ENCODE results near the gene SLC14A1.
A peak's percentile ranks its signal among the peaks of the same experiment; 100 is the strongest.

The SLC14A1 gene

DNA sequence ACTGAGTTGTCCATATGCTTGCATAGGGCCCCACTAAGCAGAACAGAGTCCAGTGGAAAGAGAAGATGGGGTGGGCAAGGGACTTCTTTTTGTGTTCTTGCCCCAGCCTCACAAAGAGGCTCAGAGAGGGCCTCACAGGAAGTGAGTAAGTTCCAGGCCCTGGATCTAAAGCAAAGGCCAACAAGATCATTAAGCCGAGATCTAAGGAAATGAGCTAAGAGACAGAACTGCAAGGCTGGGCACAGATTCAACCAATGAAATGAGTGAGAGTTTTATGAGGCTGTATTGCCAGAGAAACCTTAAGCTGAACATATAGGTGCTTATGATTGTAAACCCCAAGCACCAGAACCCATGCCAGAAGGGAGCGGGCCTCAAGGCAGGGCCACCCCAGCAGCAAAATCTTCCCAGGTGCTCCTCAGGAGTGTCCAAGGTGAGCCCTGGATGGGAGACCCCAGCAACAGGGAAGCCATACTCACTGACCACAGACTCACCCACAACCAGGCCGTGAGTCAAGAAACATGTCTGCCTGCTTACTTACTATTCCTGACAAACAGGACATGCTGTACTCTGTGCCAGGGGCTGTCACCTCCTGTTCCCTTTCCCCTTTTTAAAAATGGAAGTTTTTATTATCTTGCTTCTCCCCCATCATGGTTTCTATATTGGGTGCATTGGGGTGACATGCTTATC is 40.2 kb downstream of the SLC14A1 start:
- Histone ChIP-seq H3F3A (ENCODE audit: low read depth) (no peaks in the 10 kb centered on the region), H3K4me3 (ENCODE audit: low read length, poor library complexity, severe bottlenecking) (peak overlapping the region; percentile 47), H3K9me3 (ENCODE audit: insufficient read depth, low read depth, low read length) (no peaks in the 10 kb centered on the region), H3K27me3 (ENCODE audit: insufficient read depth, low read length, poor library complexity, severe bottlenecking) (no peaks in the 10 kb centered on the region), H3K9ac (ENCODE audit: low read depth, low read length, poor library complexity, severe bottlenecking) (peak overlapping the region; percentile 57), H3K4me2 (ENCODE audit: low read depth, low read length, poor library complexity, severe bottlenecking) (peak overlapping the region; percentile 70), H3K79me2 (ENCODE audit: insufficient read depth, low read length) (no peaks in the 10 kb centered on the region), H3K9me2 (replicated peaks; ENCODE audit: low read depth, low read length) (no peaks in the 10 kb centered on the region), H2AFZ (ENCODE audit: low read length) (peak overlapping the region; percentile 47; the same call in 1 of the 2 replicates), H3K36me3 (ENCODE audit: insufficient read depth, low read length) (no peaks in the 10 kb centered on the region), H4K20me1 (ENCODE audit: insufficient read depth, low read length, poor library complexity, severe bottlenecking) (no peaks in the 10 kb centered on the region), H3K4me1 (ENCODE audit: insufficient read depth, low read length, poor library complexity, severe bottlenecking) (peaks cover 45% of the 10 kb centered on the region)
- TF ChIP-seq EZH2phosphoT487 (IDR thresholded peaks at IDR 0.05; ENCODE audit: borderline replicate concordance), result no peak
- TF ChIP-seq, protein P1, sequence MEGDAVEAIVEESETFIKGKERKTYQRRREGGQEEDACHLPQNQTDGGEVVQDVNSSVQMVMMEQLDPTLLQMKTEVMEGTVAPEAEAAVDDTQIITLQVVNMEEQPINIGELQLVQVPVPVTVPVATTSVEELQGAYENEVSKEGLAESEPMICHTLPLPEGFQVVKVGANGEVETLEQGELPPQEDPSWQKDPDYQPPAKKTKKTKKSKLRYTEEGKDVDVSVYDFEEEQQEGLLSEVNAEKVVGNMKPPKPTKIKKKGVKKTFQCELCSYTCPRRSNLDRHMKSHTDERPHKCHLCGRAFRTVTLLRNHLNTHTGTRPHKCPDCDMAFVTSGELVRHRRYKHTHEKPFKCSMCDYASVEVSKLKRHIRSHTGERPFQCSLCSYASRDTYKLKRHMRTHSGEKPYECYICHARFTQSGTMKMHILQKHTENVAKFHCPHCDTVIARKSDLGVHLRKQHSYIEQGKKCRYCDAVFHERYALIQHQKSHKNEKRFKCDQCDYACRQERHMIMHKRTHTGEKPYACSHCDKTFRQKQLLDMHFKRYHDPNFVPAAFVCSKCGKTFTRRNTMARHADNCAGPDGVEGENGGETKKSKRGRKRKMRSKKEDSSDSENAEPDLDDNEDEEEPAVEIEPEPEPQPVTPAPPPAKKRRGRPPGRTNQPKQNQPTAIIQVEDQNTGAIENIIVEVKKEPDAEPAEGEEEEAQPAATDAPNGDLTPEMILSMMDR (conservative IDR thresholded peaks at IDR 0.05; ENCODE audit: low read length), result no peak

DNA sequence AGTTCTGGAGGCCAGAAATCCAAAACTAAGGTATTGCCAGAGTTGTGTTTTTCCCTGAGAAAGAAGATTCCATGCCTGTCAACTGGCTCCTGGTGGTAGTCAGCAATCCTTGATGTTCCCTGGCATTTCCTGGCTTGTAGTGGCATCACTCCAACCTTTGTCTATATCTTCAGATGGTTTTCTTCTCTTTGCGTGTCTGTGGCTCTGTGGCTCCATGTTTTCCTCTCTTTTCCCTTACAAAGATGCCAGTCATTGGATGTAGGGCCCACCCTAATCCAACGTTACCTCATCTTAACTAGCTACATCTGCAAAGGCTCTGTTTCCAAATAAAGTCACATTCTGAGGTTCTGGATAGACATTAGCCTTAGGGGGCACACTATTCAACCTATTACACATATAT is 41.8 kb downstream of the SLC14A1 start:
- no peaks in the 10 kb centered on the region for H4K20me1 ChIP-seq (ENCODE audit: insufficient read depth, low read length, poor library complexity, severe bottlenecking)
- no peaks in the 10 kb centered on the region for H3K9me3 ChIP-seq (ENCODE audit: insufficient read depth, low read depth, low read length)
- TF ChIP-seq EZH2phosphoT487 (IDR thresholded peaks at IDR 0.05; ENCODE audit: borderline replicate concordance), result no peak
- H3K9me2 ChIP-seq (replicated peaks; ENCODE audit: low read depth, low read length), result no peaks in the 10 kb centered on the region
- no peak overlapping the region for H3K4me3 ChIP-seq (ENCODE audit: low read length, poor library complexity, severe bottlenecking)
- H3K36me3 ChIP-seq (ENCODE audit: insufficient read depth, low read length), result no peaks in the 10 kb centered on the region
- no peaks in the 10 kb centered on the region for H3F3A ChIP-seq (ENCODE audit: low read depth)
- H3K9ac ChIP-seq (ENCODE audit: low read depth, low read length, poor library complexity, severe bottlenecking), result no peak overlapping the region
- H3K27me3 ChIP-seq (ENCODE audit: insufficient read depth, low read length, poor library complexity, severe bottlenecking), result no peaks in the 10 kb centered on the region
- peaks cover 40% of the 10 kb centered on the region for H3K4me1 ChIP-seq (ENCODE audit: insufficient read depth, low read length, poor library complexity, severe bottlenecking)
- no peak overlapping the region for H2AFZ ChIP-seq (ENCODE audit: low read length)
- H3K79me2 ChIP-seq (ENCODE audit: insufficient read depth, low read length), result no peaks in the 10 kb centered on the region
- H3K4me2 ChIP-seq (ENCODE audit: low read depth, low read length, poor library complexity, severe bottlenecking), result no peak overlapping the region

DNA sequence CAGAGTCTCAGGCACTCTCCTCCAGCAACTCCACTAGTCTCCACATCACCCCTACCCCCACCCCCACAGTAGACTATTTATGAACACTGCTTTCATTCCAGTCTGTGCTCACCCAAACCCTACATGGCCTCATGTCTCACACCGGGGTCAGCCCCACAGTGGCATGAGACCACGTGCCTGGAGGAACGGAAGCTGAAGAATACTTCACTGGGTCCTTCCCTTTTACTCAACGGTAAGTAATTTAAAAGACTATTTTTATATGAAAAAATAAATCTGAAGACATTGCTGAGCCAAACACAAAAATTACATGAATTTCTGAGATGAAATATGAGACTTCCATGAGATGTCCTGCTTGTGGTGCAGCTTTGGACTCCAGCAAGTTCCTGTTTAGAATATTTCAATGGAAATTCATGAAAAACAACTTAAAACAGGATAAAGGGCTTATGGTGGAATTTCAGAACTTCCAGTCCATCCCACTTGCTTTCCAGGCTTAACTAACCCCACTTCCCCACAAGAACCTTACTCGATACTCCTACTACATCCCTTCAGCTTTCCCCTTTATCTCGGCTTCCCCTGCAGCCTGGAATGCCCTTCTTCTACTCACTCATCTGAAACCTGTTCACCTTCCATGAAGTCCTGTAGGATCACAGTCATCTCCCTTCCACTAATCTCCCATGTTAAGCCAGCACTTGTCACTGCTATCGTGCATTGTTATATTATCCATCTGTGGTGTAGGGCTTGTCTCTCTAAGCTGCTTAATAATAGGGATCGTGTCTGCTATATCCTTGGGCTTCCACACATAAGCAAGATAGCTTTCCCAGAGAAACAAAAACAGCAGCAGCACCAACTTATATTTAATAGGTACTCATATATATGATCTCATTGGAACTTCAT is 47.9 kb downstream of the SLC14A1 start:
- no peak overlapping the region for H2AFZ ChIP-seq (ENCODE audit: low read length)
- H3K36me3 ChIP-seq (ENCODE audit: insufficient read depth, low read length), result no peaks in the 10 kb centered on the region
- peaks cover 6% of the 10 kb centered on the region; the same call in 1 of the 2 replicates for H3F3A ChIP-seq (ENCODE audit: low read depth)
- no peaks in the 10 kb centered on the region for H3K79me2 ChIP-seq (ENCODE audit: insufficient read depth, low read length)
- no peaks in the 10 kb centered on the region for H4K20me1 ChIP-seq (ENCODE audit: insufficient read depth, low read length, poor library complexity, severe bottlenecking)
- no peaks in the 10 kb centered on the region for H3K9me2 ChIP-seq (replicated peaks; ENCODE audit: low read depth, low read length)
- H3K4me2 ChIP-seq (ENCODE audit: low read depth, low read length, poor library complexity, severe bottlenecking), result no peak overlapping the region
- no peaks in the 10 kb centered on the region for H3K27me3 ChIP-seq (ENCODE audit: insufficient read depth, low read length, poor library complexity, severe bottlenecking)
- no peak overlapping the region for H3K9ac ChIP-seq (ENCODE audit: low read depth, low read length, poor library complexity, severe bottlenecking)
- TF ChIP-seq, protein P1 (conservative IDR thresholded peaks at IDR 0.05; ENCODE audit: low read length), result no peak
- no peak for TF ChIP-seq EZH2phosphoT487 (IDR thresholded peaks at IDR 0.05; ENCODE audit: borderline replicate concordance)
- H3K4me3 ChIP-seq (ENCODE audit: low read length, poor library complexity, severe bottlenecking), result no peak overlapping the region
- no peaks in the 10 kb centered on the region for H3K9me3 ChIP-seq (ENCODE audit: insufficient read depth, low read depth, low read length)
- H3K4me1 ChIP-seq (ENCODE audit: insufficient read depth, low read length, poor library complexity, severe bottlenecking), result peaks cover 56% of the 10 kb centered on the region

All from Loucy (cell line).